ENCODE data around the gene ASXL3. TPM values are rescaled to one million over a fixed set of nuclear protein-coding genes. Genes with fewer than 3 reads are reported as not detected.

Gene ASXL3
- total RNA-seq, 1 donor from 2014 or later, result 2.6 TPM

DNA sequence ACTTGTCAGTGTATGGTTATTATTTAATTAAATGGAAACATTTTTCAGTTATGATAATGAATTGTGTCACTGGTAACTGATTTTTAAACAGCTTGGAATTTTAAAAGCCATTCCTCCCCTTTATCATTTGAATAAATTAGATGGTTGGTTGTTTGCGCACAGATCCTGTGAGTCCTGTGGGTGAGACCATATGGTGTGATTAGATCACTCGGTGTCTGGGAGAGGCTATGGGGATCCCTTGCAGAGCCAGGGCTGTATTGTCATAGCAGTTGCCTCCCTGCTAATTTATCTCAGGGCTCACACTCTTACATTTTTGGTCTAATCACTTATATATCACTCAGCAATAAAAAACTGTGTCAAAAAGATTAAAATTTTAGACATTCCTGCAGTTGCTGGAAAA is 133.5 kb downstream of the ASXL3 start:
- DNase-seq (ENCODE audit: low spot score) (no peak), ATAC-seq (no peak)

DNA sequence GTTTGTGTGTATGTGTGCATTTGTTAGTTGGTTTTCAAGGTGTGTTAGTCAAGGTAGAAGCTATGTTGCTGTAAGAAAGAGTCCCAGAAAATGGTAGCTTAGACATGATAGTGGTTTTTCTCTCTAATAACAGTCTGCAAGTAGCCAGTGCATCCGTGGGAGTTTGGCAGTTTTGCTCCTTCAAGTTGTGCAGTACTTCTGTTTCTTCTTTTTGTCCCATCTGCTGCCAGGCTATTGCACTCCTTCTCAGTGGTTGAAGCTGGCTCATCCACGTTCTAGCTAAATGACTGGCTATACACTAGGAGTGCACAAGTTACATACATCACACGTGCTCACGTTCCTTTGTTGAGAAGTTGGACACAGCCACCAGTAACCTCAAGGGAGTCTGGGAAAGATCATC is 134.7 kb downstream of the ASXL3 start:
- no peak for ATAC-seq
- DNase-seq (ENCODE audit: low spot score), result no peak

DNA sequence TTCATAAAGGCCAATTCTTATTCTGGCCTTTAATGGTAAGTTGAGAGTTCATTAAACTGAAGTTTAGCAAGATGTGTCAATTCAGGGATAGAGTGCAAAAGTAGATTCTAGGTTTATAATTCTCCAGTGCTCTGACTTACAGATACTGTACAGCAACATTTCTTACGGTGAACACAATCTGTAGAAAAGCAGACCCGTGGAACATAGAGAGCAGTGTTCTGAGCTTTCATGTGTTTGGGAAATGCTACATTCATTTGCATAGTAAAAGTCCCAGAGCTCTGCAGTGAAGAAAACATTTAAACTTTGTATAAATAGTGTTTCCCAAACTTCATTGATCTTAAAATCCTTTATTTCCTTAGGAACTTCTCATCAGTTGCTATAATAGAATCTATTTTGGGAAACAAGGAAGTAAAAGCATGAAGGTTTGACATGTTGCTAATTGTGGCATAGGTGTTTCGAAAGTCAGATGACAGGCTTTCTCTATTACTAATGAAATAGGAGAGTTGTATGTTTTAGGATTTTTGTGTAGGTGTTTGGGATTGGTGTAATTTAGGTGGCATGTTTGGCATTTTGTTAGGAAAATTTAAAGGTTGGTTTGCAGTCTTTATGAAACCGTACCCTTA is 138.2 kb downstream of the ASXL3 start:
- ATAC-seq, result no peak
- DNase-seq (ENCODE audit: low spot score), result no peak

DNA sequence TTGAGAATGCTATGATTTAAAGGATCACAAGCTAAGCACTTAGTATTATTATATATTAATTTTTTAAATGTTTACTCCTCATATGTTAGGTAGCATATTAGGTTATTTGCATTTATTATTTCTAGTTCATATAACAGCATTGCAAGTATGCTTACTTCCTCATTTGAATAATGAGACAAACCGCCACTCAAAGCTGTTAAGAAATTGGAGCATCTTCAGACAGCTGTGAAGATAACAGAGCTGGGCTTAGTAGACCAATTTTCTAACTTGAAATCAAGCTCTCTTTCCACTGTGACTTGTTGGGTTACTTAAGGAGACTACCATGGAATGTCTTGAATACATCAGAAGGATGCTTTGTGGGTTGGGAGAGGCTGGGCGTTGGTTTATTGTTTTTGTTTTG is 139.3 kb downstream of the ASXL3 start:
- DNase-seq (ENCODE audit: low spot score) (no peak), ATAC-seq (no peak)

DNA sequence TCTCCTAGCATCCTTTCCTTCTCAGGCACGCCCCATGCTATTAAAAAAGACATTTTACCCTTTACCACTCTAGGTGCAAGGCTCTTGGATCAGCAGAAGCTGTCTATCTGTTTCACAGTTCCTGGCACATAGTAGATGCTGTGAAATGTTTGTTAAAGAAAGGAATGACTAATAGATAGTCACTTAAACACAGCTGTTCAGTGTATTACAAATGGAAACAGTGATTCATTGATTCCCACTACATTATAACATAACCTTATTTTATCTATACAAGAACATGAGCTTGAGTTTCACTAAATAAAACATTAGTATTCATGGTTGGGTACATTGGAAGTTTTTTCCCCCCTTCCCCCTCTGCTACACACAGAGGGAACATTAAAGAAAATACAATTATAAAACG is 142.1 kb downstream of the ASXL3 start:
- DNase-seq (ENCODE audit: low spot score) (no peak), ATAC-seq (no peak)

DNA sequence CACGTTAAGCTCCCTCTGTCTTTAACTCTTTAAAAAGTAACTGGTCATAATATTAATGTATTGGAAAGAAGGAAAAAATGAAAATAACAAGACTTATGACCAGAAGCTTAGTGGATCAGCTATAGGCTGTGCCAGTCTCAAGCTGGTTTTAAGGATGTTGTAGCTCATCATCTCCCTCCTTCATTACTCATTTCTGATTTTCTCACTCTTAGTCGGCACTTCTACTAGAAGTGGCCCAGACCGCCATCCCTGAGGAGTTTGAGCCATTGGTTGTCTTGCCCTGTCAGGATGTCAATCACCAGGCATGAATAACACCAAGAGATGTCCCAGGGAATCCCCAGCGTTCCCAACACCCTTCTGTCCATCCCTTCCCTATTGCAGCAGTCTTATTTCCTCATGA is 151.5 kb downstream of the ASXL3 start:
- DNase-seq (ENCODE audit: low spot score) (no peak), ATAC-seq (no peak)

DNA sequence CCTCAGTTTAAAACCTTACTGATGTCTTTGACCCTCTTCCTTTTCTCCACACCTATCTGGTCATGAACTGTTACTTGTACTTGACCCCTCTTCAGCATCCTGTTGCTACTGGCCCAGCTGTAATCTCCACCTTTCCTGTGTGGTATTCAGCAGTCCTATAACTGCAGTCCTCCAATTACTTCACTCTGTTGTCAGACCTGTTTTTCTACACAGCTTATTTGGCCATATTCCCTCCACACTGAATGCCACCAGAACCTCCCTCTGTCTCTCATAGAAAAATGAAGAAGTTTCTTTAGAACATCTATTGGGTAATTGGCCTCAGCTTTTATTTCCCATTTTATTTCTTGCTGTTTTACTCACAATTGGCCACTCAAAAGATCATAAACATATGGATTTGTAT is 155.4 kb downstream of the ASXL3 start:
- ATAC-seq, result no peak

DNA sequence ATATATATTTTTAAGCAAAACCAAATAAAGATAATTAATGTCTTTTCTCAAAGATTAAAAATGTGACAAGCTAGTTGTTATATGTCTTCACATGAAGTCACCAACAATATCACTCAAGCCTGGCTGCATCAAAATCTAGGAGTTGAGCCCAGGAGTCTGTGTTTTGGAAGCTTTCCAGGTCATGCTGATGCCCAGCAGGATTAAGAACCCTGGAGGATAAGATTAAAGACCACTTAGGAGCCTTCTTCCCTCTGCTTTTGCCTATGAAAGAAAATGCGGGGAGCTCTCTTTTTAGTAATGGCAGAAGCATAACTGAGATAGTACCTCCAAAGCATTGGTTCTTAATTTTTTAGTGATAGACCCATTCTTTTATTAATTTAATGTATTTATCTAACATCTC is 157.4 kb downstream of the ASXL3 start:
- DNase-seq (ENCODE audit: low spot score), result no peak
- no peak for ATAC-seq

More for the DNA sequence above, 155.4 kb downstream of the ASXL3 start:
- no peak for DNase-seq (ENCODE audit: low spot score)

DNA sequence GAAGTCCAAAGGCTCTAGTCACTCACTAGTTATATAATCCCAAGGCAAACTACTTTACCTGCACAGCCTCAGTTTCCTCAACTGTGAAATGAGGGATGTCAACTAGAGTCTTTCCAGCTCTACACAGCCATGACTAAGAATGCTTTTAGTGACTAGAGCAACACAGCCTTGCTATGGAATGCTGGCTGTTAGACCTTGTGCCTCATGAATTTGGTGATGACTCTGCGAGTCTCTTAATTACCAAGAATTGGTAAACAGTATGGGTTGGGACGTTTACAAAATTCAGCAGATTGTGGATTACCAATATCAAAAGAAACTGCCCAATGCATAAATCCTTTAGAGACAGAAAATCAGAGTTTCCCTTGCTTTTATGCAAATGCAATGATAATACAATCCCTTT is 163.7 kb downstream of the ASXL3 start:
- DNase-seq (ENCODE audit: low spot score) (no peak), ATAC-seq (no peak)

DNA sequence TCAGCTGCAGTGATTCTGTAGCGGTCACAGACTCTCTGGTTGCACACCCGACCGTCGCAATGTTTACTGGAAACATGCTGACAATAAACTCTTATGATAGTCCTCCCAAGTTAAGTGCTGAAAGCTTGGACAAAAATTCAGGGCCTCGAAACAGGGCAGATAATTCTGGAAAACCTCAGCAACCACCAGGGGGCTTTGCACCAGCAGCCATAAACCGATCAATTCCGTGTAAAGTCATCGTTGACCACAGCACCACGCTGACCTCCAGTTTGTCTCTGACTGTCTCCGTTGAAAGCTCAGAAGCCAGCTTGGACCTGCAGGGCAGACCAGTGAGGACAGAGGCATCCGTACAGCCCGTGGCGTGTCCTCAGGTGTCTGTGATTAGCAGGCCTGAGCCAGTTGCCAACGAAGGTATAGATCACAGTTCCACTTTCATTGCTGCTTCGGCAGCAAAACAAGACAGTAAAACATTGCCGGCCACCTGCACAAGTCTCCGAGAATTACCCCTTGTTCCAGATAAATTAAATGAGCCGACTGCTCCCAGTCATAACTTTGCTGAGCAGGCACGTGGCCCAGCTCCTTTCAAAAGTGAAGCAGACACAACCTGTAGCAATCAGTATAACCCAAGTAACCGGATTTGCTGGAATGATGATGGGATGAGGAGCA is 166.1 kb downstream of the ASXL3 start:
- DNase-seq (ENCODE audit: low spot score) (no peak), ATAC-seq (no peak)

DNA sequence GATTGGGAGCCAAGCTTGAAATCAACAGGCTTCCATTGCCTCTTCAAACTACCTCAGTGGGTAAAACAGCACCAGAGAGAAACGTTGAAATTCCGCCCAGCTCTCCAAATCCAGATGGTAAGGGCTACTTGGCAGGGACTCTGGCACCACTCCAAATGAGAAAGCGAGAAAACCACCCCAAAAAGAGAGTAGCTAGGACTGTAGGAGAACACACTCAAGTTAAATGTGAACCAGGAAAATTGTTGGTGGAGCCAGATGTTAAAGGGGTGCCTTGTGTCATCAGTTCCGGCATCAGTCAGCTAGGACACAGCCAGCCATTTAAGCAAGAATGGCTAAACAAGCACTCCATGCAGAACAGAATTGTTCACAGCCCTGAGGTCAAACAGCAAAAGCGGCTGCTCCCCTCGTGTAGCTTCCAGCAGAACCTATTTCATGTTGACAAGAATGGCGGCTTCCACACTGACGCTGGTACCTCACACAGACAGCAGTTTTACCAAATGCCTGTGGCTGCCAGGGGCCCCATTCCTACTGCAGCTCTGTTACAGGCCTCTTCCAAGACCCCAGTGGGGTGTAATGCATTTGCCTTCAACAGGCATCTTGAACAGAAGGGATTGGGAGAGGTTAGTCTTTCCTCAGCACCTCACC is 167.3 kb downstream of the ASXL3 start:
- ATAC-seq (no peak), DNase-seq (ENCODE audit: low spot score) (no peak)

DNA sequence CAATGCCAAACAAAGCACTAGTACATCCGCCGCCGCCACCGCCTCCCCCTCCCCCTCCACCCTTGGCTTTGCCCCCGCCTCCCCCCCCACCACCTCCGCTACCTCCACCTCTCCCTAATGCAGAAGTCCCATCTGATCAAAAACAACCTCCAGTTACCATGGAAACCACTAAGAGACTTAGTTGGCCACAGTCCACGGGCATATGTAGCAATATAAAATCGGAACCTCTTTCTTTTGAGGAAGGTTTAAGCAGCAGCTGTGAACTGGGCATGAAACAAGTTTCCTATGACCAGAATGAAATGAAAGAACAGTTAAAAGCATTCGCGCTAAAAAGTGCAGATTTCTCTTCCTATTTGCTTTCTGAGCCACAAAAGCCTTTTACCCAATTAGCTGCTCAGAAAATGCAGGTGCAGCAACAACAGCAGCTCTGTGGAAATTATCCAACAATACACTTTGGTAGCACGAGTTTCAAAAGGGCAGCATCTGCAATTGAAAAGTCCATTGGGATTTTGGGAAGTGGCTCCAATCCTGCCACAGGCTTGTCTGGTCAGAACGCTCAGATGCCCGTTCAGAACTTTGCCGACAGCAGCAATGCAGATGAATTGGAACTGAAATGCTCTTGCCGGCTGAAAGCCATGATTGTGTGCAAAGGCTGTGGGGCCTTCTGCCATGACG is 168.0 kb downstream of the ASXL3 start:
- no peak for DNase-seq (ENCODE audit: low spot score)
- no peak for ATAC-seq

DNA sequence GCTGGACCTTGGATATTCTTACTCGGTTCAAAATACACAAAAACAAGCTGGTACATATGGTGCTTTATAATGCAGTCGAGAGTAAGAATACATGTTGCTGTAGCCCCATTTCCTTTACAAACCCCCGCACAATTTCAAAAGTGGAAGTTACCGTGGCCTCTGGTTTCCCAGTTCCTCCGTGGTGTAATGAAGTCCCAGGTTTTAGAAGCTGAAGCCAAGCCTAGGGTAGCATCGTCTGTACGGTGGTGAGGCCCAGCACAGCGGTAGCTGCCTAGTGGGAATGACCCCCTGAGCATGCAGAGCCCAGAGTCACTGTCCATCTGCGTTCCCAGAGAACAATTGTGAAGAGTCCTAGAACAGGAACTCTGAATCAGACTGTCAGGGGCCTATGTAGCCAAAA is 171.8 kb downstream of the ASXL3 start:
- no peak for DNase-seq (ENCODE audit: low spot score)
- ATAC-seq, result no peak

DNA sequence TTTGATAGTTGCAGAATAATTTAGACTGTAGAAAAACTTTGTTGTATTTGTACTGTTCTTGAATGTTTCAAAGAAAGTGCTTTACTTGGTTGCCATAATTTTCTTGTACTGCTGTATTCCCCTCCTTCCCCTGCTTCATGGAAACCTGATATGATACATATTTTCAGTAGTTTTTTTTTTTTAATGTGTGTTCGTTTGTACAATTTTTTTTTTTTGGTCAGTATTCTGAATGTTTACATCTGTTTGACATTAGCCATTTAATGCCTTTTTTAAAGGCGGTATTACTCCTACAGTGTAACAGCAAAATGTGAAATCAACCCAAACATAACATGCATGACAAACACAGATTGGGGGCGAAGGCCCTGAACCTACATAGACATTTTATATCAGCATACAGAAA is 172.3 kb downstream of the ASXL3 start:
- DNase-seq (ENCODE audit: low spot score) (no peak), ATAC-seq (no peak)

DNA sequence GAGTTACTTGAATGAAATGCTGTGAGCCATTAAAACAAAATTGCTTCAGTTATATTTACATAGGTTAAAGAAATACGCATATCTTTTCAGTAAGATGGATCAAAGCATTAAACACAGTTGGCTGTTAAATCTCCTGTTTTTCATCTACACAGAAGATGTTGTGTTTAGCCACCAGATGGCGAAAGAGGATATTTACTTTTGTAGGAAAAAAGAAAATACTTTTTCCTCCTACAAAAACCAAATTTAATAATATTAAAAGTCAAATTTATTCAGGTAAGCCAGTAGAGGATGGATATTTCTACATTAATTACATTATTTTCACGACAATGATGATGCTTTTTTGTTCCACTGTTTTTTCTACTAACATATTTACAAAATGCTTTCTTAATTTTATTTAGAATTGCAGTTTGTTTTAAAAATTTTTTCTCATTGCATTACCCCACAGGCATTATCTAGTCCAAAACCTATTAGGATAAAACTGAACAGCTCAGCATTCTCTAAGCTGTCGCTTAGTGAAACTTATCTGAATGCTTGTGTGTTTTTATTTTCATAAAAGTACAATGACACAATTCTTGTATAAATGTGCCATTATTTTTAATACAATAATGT is 173.7 kb downstream of the ASXL3 start:
- ATAC-seq (peak; percentile 54), DNase-seq (ENCODE audit: low spot score) (no peak)

DNA sequence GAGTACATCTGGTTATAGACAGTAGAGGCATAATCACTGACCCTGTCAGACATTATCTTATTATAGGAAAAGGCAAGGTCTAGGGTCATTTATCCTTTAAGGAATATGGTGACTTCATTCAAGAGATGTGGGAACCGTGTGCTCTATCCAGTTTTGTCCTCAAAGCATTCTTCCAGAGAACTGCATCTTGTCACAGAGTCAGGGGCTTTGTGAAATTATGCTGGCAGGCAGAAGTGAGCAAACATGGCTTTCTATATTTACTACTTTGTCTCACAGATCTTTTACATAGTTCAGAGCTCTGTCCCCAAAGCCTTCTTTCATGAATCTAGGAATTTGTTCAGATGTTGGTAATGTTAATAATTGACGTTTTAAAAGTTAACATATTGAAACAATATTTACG is 177.4 kb downstream of the ASXL3 start:
- DNase-seq (ENCODE audit: low spot score) (no peak), ATAC-seq (no peak)

DNA sequence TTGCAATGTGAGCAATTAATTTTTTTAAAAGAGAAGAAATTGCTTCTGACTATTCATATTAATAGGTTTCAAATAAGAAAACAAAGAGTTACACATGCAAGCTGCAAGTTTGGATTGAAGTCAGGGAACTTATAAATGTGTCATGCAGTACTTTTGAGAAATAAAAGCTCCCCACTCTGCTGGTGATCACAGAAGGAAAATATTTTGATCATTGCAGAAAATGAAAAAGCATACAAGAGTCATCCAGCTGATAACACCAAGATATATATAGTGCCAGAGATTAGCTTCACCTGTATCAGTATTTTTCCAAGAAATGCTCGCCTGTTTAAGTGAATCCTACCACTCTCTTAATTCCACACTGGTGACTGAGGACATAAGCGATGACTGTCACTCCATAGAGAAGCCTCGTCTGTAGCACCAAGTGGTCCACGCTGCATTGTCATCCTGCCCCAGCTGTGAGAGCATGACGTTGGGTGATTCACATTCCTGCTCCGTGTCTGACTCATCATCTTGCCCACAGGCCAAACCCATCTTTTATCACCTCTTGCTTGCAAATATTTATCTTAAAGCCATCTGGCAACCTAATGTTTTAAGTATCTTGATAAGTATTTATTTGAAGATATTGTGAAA is 178.0 kb downstream of the ASXL3 start:
- DNase-seq (ENCODE audit: low spot score) (no peak), ATAC-seq (no peak)

DNA sequence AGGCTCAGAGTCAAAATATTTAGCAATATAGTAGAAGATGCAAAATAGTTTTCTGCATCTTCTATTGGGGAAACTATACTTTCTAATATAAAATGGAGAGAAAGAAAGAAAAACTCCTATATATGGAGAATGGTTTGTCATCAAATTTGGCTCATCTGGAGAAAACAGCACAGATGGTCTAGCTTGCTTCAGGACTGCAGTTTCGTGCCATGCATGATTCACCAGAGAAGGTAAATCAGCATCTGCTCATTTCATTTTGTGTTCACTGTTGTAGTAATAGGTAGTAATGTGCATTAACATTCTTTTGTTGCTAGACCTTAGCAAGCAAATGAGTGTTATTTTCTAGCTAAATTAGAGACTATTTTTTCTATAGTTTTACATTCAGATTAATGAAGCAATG is 179.0 kb downstream of the ASXL3 start:
- ATAC-seq (no peak), DNase-seq (ENCODE audit: low spot score) (no peak)

DNA sequence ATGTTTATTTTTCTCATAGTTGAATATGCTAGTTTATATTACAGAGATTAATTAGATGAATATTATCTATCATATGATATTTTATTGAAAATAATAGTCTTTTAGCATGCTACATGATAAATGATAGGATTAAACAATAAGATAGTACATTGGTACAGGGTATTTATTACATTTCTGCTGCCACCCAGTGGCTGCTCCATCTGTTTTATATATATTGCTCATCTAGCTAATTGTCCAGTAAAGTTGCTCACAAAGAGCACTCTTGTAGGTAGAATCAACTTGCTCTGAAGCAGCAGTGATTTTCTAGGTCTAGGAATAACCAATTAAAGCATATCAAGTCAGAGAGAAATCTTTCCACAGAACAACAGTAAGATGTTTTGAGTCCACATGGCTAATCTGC is 183.3 kb downstream of the ASXL3 start:
- DNase-seq (ENCODE audit: low spot score), result no peak
- ATAC-seq, result peak; percentile 80

DNA sequence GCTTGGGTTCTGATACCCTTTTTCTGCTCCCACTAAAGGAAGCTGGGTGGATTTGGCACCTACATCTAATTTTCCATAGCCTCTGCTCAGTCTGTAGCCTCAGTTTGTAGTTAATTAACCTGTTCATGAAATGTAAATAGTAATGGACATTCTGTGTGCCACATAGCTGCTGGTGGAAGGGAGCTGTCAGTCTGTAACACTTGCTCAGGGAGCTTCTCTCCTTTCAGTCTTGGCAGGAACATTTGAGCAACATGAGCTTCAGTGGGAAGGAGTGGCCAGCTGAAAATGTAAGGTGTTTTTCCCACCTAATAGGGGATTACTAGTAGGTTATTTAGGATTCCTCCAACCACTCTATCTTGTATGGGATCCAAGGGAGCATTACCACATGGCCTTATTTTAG is 203.4 kb downstream of the ASXL3 start:
- DNase-seq (ENCODE audit: low spot score) (no peak), ATAC-seq (no peak)
